Measurements from ENCODE around the gene UFD1.
A peak's percentile ranks its signal among the peaks of the same experiment; 100 is the strongest.

Gene UFD1

DNA sequence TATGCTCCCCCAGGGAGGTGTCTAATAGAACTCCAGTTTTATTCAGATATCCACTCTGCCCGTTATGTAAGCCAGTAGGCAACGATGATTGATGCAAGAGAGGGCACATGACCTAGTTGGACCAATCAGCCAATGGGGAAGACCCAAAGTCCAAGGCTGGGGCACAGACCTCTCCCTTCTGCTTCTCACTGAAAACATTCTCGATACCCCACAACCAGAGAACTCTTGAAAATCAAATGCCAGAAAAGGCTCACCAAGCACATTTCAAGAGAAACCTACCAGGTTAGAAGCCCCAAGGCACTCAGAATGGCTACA, 54.9 kb downstream of the UFD1 start:
- DNase-seq (ENCODE audit: low read depth): no peak

DNA sequence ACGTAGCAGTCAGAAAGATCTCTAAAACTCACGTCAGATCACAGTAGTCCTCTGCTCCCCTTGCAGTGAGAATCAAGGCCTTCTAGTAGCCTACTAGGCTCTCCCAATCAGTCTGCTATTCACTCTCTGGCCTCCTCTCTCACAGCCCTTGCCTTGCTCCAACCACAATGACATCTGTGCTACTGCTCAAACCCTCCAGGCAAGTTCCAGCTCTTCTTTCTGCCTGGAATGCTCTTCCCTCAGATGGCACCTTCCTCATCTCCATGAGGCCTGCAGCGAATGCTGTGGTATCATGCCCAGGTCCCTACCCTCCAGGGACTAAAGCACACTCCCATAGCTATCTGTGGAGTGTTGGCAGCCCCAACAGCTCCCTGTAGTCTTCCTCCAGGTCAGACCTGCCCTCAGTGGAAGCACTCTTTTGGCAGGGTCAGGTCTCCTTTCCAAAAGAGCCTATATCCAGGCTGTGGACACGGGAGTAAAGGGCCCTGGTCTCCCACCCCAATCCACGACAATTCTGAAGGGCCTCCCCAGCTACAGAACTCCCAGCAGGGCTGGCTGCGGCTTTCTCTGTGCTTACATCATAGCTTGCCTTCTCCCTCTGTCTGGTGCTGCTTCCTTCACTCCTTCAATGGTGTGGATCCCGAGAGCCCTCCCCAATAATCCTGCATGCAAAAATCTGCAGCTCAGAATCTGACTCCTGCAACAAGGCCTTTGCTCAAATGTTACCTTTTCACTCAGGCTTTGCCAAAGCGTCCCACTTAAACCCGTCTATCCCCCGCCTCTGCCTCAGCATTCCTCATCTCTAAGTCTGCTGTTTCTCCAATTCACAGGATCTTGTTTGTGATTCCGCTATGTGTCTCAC, 56.3 kb downstream of the UFD1 start:
- no peak for DNase-seq (ENCODE audit: low read depth)

DNA sequence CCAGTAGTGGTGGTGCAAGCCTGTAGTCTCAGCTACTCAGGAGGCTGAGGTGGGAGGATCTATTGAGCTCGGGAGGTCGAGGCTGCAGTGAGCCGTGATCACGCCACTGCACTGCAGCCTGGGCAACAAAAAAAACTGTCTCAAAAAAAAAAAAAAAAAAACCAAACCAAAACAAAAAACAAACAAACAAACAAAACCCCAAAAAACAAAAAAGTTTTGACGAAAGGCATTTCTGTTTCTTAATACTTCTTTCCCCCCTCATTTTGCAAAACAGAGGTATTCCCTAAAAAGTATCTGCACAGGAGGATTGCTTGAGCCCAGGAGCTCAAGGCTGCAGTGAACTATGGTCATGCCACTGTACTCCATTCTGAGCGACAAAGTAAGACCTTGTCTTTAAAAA, 58.7 kb downstream of the UFD1 start:
- DNase-seq (ENCODE audit: low read depth): no peak

DNA sequence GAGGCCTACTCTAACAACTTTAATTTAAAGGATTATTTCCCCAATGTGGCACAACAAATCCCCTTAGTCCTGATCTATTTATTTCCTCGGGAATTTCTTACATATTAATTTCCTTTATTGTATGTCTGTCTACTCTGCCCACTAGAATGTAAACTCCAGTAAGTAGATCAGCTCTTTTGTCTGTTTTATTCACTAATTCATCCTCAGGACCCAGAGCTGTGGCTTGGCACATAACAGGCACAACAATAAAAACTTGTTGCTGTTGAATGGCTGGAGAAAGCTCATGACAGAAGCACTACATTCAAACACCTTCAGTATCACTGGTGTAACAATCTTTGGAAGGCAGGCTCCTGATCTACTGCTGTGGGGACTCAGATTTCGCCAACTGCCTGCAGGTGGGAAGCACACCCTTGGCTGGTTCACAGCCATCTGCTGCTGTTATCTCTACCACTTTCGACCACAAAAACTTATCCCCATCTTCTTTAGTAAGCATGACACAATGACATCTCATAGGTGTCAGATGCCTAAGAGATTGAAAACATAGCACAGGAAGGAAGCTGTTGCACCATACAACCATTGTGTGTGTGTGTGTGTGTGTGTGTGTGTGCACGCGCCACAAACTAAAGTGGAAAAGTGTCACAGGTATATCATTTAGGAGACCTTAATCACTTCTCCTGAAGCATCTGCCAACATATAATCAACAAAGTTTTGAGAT, 59.4 kb downstream of the UFD1 start:
- DNase-seq (ENCODE audit: low read depth): peak; percentile 41

DNA sequence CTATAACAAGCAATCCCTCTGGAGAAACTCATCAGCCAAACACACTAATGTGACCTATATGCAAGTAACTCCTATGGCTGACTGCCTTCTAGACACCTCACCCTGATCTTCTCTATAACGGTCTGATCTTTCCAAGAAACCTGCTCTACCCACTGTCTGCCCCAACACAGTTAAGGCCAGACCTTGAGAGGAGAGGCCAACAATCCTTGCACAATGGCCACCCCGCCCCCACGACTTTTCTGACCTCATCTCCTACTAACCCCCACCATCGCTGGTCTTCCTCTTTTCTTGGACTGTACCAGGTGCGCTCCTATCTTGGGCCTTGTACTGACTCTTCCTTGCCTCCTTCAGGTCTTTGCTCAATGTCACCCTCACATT, 59.9 kb downstream of the UFD1 start:
- no peak for DNase-seq (ENCODE audit: low read depth)

DNA sequence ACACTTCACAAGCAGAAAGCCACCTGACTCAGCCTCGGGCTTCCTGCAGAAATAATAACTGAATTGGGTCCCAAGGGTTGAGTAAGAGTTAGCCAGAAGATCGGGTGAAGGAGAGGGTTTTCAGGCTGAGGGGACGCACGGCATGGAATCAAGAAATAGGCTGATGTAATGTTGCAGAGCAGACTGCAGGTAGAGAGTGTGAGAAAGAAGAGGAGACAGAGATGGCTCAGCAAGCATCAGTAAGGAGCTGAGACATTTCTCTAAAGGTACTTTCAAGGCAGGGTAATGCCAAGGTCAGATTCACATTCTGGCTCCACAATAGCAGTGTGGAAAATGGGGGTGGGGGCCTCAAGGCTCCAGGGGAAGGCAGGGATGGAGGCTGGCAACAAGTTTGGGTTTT, 66.1 kb downstream of the UFD1 start:
- DNase-seq (ENCODE audit: low read depth): no peak

DNA sequence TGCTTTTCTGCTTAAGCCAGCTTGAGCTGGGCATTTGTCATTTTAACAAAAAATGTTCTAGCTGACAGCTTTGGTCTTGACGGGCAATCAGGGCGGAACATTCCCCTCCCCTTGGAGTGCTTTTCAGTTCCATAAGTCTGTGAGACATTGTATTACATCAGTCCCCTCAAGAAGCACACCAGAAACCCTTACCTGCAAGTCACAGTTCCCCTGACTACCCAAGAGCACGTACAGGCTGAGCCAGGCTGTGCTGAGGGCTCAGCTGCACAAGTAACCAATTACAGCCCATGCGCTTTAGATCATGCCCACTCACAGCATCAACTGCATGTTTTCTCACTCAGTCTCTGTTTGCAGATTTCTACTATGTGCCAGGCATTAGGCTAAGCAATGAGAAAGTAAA, 66.5 kb downstream of the UFD1 start:
- no peak for DNase-seq (ENCODE audit: low read depth)

DNA sequence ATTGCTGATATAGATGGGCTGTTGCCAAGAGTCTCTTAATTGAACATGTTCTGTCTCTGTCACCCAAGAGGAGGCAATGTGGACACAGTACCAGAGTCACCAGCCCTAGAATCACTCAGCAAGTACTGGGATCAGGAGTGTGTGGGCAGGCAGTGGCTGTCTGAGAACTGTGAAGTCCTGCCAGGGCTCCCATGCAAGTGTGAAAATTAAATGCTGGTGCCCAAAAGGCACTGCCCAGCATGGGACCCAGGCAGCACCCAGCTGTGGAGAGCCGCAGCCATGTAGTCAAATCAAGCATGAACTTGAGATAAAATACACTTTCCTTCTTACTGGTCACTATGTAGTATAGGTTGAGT, 67.3 kb downstream of the UFD1 start:
- no peak for DNase-seq (ENCODE audit: low read depth)

DNA sequence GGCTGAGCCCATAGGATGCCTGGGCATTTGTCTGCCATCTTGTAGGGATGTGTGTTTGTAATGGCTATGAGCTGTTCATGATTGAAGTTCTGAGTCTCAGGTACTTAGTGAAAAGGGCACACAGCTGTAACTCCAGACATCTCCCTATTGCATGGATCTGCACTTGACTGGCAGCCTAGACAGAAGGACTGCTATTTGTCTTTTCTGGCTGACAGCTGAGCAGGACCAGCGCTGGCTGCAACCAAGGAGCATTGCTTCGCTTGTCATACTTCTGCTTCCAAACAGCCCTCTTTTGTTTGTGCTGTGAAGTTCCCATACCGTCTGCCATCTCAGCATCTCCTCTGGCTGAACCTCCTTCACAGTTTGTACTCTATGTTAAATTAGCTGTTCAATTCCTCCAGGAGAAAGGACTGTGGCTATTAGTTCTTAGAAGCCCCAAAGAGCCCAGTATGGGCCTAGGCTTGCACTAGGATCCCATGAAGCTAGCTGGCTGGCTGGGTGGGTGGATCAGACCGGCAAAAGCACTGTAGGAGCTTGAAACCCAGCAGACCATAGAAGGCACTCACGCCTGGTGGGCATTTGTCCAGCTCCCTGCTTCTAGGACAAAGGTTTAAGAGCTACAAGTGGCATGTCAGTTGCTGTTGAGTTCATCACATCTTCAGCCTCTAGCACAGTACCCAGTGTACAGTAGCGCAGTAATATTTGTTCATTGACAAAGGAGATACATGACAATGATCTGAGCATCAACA, 67.9 kb downstream of the UFD1 start:
- no peak for DNase-seq (ENCODE audit: low read depth)

DNA sequence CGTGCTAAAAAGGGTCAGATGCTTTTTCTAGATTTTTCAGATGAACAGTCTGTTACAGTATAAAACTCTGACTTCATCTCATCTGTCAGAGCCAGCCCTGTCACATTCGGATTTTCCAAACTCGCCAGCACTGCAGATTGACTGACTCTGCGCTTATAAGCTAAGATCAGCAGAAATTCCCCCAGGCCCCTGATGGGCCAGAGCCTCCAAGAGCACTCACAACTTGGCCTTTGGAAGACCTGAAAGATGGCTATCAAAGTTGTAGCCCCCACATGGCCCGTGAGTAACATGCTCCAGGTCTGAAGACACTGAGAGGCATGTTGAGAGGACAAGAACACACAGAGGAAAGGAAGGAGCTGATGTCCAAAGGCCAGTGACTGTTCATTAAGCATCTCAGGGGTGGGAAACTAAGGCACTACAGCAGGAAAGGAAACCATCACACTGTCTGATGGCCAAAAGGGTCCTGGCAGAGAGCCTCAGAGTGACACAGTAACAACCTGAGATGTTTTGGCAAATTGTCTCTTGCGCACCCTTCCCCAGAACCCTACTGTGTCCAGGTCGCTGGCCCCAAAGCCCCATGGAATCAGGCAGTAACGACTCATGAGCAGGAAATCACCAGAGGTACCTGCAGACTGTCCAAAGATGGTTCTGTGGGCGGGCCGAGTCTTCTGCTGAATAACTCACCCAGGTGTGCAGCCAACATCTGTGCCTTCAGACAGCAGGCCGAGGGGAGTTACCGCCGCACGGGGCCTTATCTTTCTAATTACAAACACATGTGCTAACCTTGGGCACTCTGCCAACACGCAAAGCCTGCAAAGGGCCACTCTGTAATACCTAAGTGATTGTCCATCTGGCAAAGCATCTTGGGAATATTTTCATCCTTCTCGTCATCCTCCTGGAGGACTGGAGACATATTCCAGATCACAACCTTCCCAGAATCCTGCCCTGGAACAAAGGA, 71.1 kb downstream of the UFD1 start:
- DNase-seq (ENCODE audit: low read depth): no peak

DNA sequence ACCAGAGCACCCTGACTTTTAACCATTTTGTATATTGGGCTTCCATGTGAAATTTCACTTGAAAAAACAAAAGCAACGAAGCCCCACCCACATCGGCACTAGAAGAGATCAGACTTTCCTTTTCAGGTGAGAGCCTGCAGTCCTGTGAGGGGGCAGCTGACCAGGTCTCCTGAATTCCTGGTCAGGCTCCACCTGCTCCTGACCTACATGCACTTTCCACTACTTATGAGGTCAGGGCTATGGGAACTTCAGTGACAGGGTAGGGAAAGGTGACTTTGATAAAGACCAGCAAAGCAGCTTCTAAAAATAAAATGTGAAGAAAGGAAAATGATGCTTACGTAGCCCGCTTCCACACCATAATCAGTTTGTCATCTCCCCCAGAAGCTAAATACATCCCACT, 72.1 kb downstream of the UFD1 start:
- DNase-seq (ENCODE audit: low read depth): no peak

DNA sequence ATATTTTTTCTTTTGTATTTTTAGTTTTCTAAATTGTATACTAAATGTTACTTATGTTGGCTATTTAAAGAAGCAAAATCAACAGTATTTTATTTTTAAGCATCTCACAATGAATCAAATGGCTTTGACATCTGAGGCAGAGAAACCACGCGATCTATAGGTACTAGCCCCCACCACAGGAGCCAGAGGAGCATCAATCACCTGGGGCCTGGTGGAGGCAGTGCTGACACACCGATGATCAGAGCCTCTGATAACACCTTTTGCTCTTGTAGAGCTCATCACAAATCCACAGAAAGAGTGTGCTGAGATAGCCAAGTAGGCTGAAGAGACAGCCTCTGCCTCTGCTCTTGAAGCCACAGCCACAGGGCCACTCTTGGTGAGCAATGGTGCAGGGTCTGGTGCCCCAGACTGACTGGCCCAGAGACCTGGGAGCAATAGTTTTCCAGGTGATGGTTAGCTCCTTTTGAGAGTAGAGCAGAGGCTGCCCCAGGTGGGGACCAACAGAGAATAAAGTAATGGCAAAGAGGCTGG, 72.6 kb downstream of the UFD1 start:
- no peak for DNase-seq (ENCODE audit: low read depth)

DNA sequence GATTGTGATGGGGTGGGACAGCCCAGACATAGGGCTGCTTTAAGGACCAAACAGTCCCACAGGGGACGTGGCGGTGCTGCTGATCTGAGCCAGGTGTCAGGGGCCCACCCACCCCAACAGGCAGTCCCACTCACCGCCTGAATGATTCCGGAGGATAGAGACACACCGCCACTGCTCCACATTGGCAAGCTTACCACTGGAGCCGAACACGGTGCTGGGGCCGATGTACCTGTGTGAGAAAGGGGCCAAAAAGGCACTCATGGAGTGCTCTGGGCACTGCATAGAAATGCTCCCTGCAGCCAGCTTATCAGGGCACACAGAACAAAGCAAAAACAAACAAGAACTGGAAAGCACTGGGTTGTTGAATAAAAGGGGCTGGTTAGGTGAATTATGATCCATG, 73.3 kb downstream of the UFD1 start:
- DNase-seq (ENCODE audit: low read depth): no peak

DNA sequence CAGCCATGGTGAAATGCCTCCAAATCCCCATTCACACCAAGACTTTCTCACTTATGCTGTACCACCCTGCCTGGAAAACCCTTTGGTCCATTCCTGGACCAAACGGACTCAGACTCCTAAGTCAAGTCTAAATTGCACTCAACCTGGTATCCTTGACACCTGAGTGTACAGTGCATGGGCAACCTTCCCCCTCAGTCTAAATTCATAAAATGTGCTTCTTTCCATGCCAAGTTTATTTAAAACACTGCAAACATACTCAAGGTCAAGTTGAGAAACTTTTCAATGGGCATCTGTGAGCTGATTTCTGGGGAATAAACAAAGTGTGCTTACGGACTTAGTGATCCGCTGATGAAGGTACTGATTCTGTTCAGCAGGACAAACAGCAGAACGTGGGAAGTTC, 73.9 kb downstream of the UFD1 start:
- DNase-seq (ENCODE audit: low read depth): no peak

DNA sequence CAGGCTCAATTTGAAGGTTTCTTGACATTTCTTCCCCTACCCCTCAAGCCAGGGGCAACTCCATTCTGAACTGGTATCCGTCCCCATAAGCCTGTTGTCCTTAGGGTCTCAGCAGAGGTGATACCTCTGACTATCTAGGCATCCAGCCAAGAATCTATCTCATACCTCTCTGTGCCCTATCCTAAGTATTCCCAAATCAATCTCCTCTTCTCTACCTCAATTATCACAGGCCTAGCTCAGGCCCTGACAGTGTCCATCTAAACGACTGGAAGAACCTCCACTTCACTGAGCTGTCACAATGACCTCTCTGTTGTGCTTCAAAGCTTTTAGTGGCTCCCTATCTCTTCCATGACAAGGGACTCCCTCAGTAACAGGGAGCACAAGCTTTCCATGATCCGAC, 74.3 kb downstream of the UFD1 start:
- no peak for DNase-seq (ENCODE audit: low read depth)

DNA sequence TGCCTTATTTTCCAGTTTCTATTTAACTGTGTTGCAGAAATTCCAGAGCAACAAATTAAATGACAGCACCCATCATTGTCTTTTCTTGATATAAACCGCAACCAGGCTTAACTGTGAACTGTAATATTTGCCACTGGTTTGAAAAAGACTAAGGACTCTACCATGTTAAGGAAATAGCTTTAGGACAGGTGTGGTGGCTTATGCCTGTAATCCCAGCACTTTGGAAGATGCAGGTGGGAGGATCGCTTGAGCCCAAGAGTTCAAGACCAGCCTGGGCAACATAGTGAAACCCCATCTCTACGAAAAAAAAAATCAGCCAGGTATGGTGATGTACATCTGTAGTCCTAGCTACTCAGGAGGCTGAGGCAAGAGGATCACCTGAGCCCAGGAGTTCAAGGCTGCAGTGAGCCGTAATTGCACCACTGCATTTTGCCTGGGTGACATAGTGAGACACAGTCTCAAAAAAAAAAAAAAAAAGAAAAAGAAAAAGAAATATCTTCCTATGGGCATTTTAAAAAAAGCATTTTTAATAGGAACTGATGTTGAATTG, 76.3 kb downstream of the UFD1 start:
- no peak for DNase-seq (ENCODE audit: low read depth)

DNA sequence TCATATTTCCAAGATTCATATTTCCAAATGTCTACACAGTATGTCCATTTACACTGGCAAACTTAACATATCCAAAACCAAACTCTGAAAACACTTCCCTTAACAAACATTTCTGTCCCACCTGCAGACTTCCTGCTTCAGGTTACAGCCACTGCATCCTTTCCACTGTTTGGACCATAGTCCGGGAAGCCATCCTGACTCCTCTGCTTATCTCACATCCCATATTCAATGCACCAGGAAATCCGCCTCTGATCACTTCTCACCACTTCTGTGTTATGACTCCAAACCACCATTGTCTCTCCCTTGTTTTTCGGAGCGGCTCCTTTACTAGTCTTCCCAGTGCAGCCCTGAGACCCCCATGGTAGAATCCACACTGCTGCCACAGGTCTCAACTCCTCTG, 77.5 kb downstream of the UFD1 start:
- no peak for DNase-seq (ENCODE audit: low read depth)

DNA sequence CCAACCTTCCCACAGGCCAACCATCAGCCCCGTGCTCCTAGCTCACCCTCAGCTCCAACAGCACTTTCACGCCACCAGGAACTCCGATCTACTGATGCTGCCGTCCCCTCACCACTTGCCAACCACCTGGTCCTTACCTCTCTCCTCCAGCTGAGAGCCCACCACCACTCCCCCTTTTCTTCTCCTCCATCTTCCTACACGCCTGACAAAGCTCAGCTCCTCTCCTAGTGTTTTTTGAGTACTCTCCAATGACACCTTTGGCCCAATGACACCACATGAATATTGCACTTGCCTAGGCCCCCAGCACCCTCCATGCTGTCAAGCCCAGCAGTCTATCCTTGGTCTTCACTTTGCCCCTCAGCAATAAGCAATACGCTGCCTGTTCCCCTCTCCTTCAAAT, 78.1 kb downstream of the UFD1 start:
- no peak for DNase-seq (ENCODE audit: low read depth)

All from activated T-cell treated with anti-CD3 and anti-CD28 coated beads for 48 hours (primary cell).